ENCODE results near the gene ACSL3.

ACSL3 gene

GRCh38 chr2:222893716-222894115 lies 32.9 kb downstream of the ACSL3 start:
- DNase-seq (ENCODE audit: low spot score), result no peak
- no peak for TF ChIP-seq CTCF (IDR thresholded peaks at IDR 0.05; ENCODE audit: extremely low read depth, missing control alignments)

- no peak for TF ChIP-seq CTCF (IDR thresholded peaks at IDR 0.05; ENCODE audit: extremely low read depth, missing control alignments)
- DNase-seq (ENCODE audit: low spot score), result no peak
Measured at GRCh38 chr2:222895144-222895543, 34.3 kb downstream of the ACSL3 start.

GRCh38 chr2:222897898-222898297 lies 37.1 kb downstream of the ACSL3 start:
- TF ChIP-seq CTCF (IDR thresholded peaks at IDR 0.05; ENCODE audit: extremely low read depth, missing control alignments), result no peak
- DNase-seq (ENCODE audit: low spot score), result no peak

- no peak for DNase-seq (ENCODE audit: low spot score)
- TF ChIP-seq CTCF (IDR thresholded peaks at IDR 0.05; ENCODE audit: extremely low read depth, missing control alignments), result no peak
Measured at GRCh38 chr2:222899413-222900181, 38.8 kb downstream of the ACSL3 start.

GRCh38 chr2:222900354-222900753 lies 39.5 kb downstream of the ACSL3 start:
- DNase-seq (ENCODE audit: low spot score), result no peak
- TF ChIP-seq CTCF (IDR thresholded peaks at IDR 0.05; ENCODE audit: extremely low read depth, missing control alignments), result no peak

- DNase-seq (ENCODE audit: low spot score), result no peak
- TF ChIP-seq CTCF (IDR thresholded peaks at IDR 0.05; ENCODE audit: extremely low read depth, missing control alignments), result no peak
Measured at GRCh38 chr2:222902660-222903059, 41.8 kb downstream of the ACSL3 start.

GRCh38 chr2:222903234-222904220 lies 42.7 kb downstream of the ACSL3 start:
- DNase-seq (ENCODE audit: low spot score), result peak; percentile 63
- peak; percentile 60 for TF ChIP-seq CTCF (IDR thresholded peaks at IDR 0.05; ENCODE audit: extremely low read depth, missing control alignments)
